Adrenal gland (tissue), 12 donors: Measurements from ENCODE around the gene ATP7A. TPM values are rescaled to one million over a fixed set of nuclear protein-coding genes. Genes with fewer than 3 reads are reported as not detected.
"Not testable (repeated sequence)": the region's sequence is repeated elsewhere in the genome, so short reads cannot be mapped to it uniquely, and the experiment has no call there.

ENCODE experiments used
- DNase-seq, 7 donors: peaks; one replicate each; pipeline ENCODE4 v3.0.0-alpha.2; 2019 to 2020
- H3K27ac ChIP-seq, 5 donors: fragments of 200-600 bp; sonication (generic) in 4 of 5; 1 replicate in 3 of 5; 2 replicates in 2 of 5; pipeline versions ENCODE4 v1.5.1 to v1.8.0; 2016 to 2020; ENCODE audit warnings: mild to moderate bottlenecking in 1 of 5
- H3K27me3 ChIP-seq: fragments of 200-600 bp; 2 replicates; pipeline ENCODE4 v1.8.0; 2021
- H3K36me3 ChIP-seq, 2 donors: fragments of 200-600 bp; replicated peaks in 1 of 2; 1 replicate in 1 of 2; 2 replicates in 1 of 2; pipeline versions ENCODE4 v1.5.1 to v1.8.0; 2018 to 2022
- H3K4me1 ChIP-seq, 2 donors: fragments of 200-600 bp; replicated peaks in 1 of 2; 1 replicate in 1 of 2; 2 replicates in 1 of 2; pipeline versions ENCODE4 v1.5.1 to v1.8.0; 2018 to 2021
- H3K4me3 ChIP-seq, 4 donors: fragments of 200-600 bp; sonication (generic) in 3 of 4; one replicate each; pipeline ENCODE4 v1.5.1; 2016 to 2018
- H3K9me3 ChIP-seq, 3 donors: fragments of 200-600 bp; sonication (generic) in 1 of 3; replicated peaks in 1 of 3; 1 replicate in 2 of 3; 2 replicates in 1 of 3; pipeline versions ENCODE4 v1.5.1 to v1.8.0; 2016 to 2021
- CTCF ChIP-seq, 6 experiments: fragments of 450-650 bp in 4 of 6; fragments of 200-600 bp in 2 of 6; sonication (generic) in 1 of 6; IDR thresholded peaks; 1 replicate in 5 of 6; 2 replicates in 1 of 6; pipeline versions ENCODE4 v1.5.1 to v1.8.0; 2016 to 2021; ENCODE audit warnings: antibody characterized with exemption in 6 of 6, mild to moderate bottlenecking in 2 of 6, moderate library complexity in 1 of 6
- POLR2A ChIP-seq, 2 donors: fragments of 450-650 bp; IDR thresholded peaks; one replicate each; pipeline ENCODE4 v1.6.1; 2017; ENCODE audit warnings: antibody characterized with exemption in 2 of 2, mild to moderate bottlenecking in 2 of 2, moderate library complexity in 1 of 2
- WGBS, 4 donors: extraction: QIAGEN DNeasy Blood & Tissue Kit in 2 of 4; methylation state at CpG; one replicate each; pipeline versions ENCODE4 v1.1.5 to v1.1.7; 2013 to 2017; 5-methylcytosine and 5-hydroxymethylcytosine counted together
- intact Hi-C, 2 donors: fragments of 100-400 bp; cut with DNase I; formaldehyde crosslinking; loops; one replicate each; pipeline versions ENCODE4 v1.14.1 to v1.15.0; 2022 to 2023
- polyA plus RNA-seq, 3 donors: library from polyadenylated mRNA; stranded (reverse); fragments of 200-250 nt in 2 of 3; fragments of 350-450 nt in 1 of 3; fragmentation: Illumina TruSeq in 1 of 3; extraction: RNeasy Lipid Tissue Mini Kit (QIAGEN cat#74804) in 1 of 3; gene quantifications; one replicate each; pipeline ENCODE4 v1.2.3, GENCODE V29; 2013 to 2014
- total RNA-seq, 9 donors: library from RNA; depleted of rRNA in 4 of 9; stranded (reverse); fragments of >200 nt in 4 of 9; fragments of 120-200 nt in 1 of 9; fragmentation: NEBNext Ultra II Directional in 1 of 9; extraction: Animal tissue kit (Norgen Biotek cat#: 25700) in 1 of 9; gene quantifications; one replicate each; pipeline versions ENCODE4 v1.1.0 to v1.2.4, GENCODE V29; 2013 to 2023
- donor health status: healthy with polysubstance abuse.
- donor health status: Bipolar disorder and iron deficiency.
- donor health status: DM: yes; HTN: yes; CAD: no.
- donor health status: DM: no; HTN: no; CAD: no.
- donor health status: DM: no; HTN: no; CAD: no.
- donor health status: DM: yes; HTN: yes; CAD: no.

Gene ATP7A
- total and polyA plus RNA-seq, 12 donors = 2.6 to 20.9 (median 12.1) TPM

DNA sequence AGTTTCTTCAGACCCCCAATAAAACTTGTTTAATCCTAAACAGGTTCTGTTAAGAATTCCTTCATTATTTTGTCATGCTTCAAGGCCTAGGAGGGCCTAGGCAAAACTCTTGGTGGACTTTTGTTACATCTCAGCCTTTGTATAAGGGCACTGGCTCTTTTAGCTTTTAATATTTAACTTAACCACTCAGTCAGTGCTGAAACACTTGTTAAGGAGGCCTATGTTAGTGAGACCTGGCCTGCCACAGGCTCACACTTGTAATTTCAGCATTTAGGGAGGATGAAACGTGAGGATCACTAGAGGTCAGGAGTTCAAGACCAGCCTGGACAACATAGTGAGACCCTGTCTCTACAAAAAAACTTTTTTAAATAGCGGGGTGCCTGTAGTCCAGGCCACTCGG is 160.8 kb downstream of the ATP7A start:
- TF ChIP-seq CTCF (IDR thresholded peaks at IDR 0.05) (no peak), POLR2A (IDR thresholded peaks at IDR 0.05) (no peak)
- Histone ChIP-seq H3K36me3 (no peaks in the 10 kb centered on the region), H3K27ac (no peak overlapping the region), H3K27me3 (no peaks in the 10 kb centered on the region), H3K4me3 (no peak overlapping the region), H3K4me1 (no peaks in the 10 kb centered on the region), H3K9me3 (no peaks in the 10 kb centered on the region)
- 59 to 100% (median 89%) methylated on average over 1 to 3 of the region's 3 CpGs for WGBS, 4 donors
- intact Hi-C loops = no loop called here
- DNase-seq = no peak

DNA sequence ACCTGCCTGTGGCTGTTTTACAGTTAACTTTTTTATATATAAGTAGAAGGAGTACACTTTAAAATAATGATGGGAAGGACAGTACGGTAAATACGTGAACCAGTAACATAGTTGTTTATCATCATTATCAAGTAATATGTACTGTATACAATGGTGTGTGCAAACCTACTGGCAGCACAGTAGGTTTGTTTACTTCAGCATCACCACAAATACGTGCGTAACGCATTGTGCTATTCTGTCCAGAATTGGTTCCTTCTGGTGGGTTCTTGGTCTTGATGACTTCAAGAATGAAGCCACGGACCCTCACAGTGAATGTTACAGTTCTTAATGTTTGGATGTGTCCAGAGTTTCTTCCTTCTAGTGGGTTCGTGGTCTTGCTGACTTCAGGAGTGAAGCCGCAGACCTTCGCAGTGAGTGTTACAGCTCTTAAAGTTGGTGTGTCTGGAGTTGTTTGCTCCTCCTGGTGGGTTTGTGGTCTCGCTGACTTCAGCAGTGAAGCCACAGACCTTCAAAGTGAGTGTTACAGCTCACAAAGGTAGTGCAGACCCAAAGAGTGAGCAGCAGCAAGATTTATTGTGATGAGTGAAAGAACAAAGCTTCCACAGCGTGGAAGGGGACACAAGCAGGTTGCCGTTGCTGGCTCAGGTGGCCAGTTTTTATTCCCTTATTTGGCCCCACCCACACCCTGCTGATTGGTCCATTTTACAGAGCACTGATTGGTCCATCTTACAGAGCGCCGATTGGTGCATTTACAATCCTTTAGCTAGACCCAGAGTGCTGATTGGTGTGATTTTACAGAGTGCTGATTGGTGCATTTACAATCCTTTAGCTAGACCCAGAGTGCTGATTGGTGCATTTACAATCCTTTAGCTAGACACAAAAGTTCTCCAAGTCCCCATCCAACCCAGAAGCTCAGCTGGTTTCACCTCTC is 162.9 kb downstream of the ATP7A start:
- DNase-seq, H3K27me3 ChIP-seq, H3K4me3 ChIP-seq, H3K27ac ChIP-seq, H3K4me1 ChIP-seq, intact Hi-C loops, H3K36me3 ChIP-seq, H3K9me3 ChIP-seq: not testable (repeated sequence)
- 79 to 90% (median 88%) methylated on average over 10 to 14 of the region's 14 CpGs for WGBS, 4 donors

- H3K27ac ChIP-seq = no peak overlapping the region
- H3K4me3 ChIP-seq = no peak overlapping the region
- intact Hi-C loops = no loop called here
- H3K9me3 ChIP-seq = no peaks in the 10 kb centered on the region
- TF ChIP-seq CTCF (IDR thresholded peaks at IDR 0.05) (no peak), POLR2A (IDR thresholded peaks at IDR 0.05) (no peak)
- H3K36me3 ChIP-seq = no peaks in the 10 kb centered on the region
- DNase-seq = no peak
- H3K4me1 ChIP-seq = no peaks in the 10 kb centered on the region
- no peaks in the 10 kb centered on the region for H3K27me3 ChIP-seq
These were observed 163.6 kb downstream of the ATP7A start for GRCh38 chrX:78074088-78074487.

- Histone ChIP-seq H3K4me3 (no peak overlapping the region), H3K4me1 (no peaks in the 10 kb centered on the region), H3K27ac (no peak overlapping the region), H3K27me3 (no peaks in the 10 kb centered on the region), H3K9me3 (no peaks in the 10 kb centered on the region), H3K36me3 (no peaks in the 10 kb centered on the region)
- no peak for TF ChIP-seq CTCF (IDR thresholded peaks at IDR 0.05)
- DNase-seq = no peak
- intact Hi-C loops = no loop called here
- 83 to 85% (median 84%) methylated on average over 5 of the region's 5 CpGs for WGBS, 4 donors
These were observed 165.4 kb downstream of the ATP7A start for GRCh38 chrX:78075787-78076389.

DNA sequence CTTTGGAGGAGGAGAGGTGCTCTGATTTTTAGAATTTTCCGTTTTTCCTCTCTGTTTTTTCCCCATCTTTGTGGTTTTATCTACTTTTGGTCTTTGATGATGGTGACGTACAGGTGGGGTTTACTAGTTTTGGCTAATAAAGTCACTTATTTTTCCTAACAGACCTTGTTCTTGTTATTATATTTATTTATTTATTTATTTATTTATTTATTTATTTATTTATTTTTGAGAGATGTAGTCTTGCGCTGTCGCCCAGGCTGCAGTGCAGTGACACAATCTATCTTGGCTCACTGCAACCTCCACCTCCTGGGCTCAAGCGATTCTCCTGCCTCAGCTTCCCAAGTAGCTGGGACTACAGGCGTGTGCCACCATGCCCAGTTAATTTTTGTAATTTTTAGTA is 170.9 kb downstream of the ATP7A start:
- H3K36me3 ChIP-seq, H3K27ac ChIP-seq, DNase-seq, H3K4me1 ChIP-seq, H3K9me3 ChIP-seq, H3K27me3 ChIP-seq, intact Hi-C loops, H3K4me3 ChIP-seq: not testable (repeated sequence)
- WGBS, 4 donors = 78 to 89% (median 85%) methylated on average over 5 to 6 of the region's 6 CpGs
